ENCODE measurements around the gene KCTD7. TPM values are rescaled to one million over a fixed set of nuclear protein-coding genes. Genes with fewer than 3 reads are reported as not detected.
"Not testable (repeated sequence)": the region's sequence is repeated elsewhere in the genome, so short reads cannot be mapped to it uniquely, and the experiment has no call there.

The KCTD7 gene
- polyA plus RNA-seq, 4 donors = 2.5 to 18.4 (median 3.8) TPM

GRCh38 chr7:66602159-66602558, 26.5 kb upstream of the KCTD7 start:
- no peak overlapping the region for H3K27ac ChIP-seq (ENCODE audit: low read depth in 1 of 3, low read length in 2 of 3)
- H3K36me3 ChIP-seq (ENCODE audit: control insufficient read depth in 3 of 3, insufficient read depth in 2 of 3, low read depth in 1 of 3, low read length in 3 of 3) = no peaks in the 10 kb centered on the region
- peaks cover 0 to 5% (median 0%) of the 10 kb centered on the region in 3 donors for H3K4me1 ChIP-seq (ENCODE audit: control insufficient read depth in 3 of 3, insufficient read depth in 2 of 3, low read depth in 1 of 3, low read length in 2 of 3)
- peaks cover 0 to 5% of the 10 kb centered on the region in 2 donors for H3K9me3 ChIP-seq (ENCODE audit: control insufficient read depth in 2 of 2, insufficient read depth in 1 of 2, low read depth in 1 of 2, low read length in 1 of 2)
- no peaks in the 10 kb centered on the region for H3K27me3 ChIP-seq (ENCODE audit: control insufficient read depth in 3 of 3, insufficient read depth in 3 of 3, low read length in 3 of 3)
- H3K4me3 ChIP-seq (ENCODE audit: low read depth in 1 of 3, low read length in 3 of 3) = no peak overlapping the region
- FAIRE-seq (no peak), DNase-seq (no peak)
- WGBS, 3 donors = 85 to 91% (median 89%) methylated on average over 3 of the region's 3 CpGs

GRCh38 chr7:66604198-66604597, 24.5 kb upstream of the KCTD7 start:
- H3K4me1 ChIP-seq (ENCODE audit: control insufficient read depth in 3 of 3, insufficient read depth in 2 of 3, low read depth in 1 of 3, low read length in 2 of 3) = no peaks in the 10 kb centered on the region
- peaks cover 0 to 5% of the 10 kb centered on the region in 2 donors for H3K9me3 ChIP-seq (ENCODE audit: control insufficient read depth in 2 of 2, insufficient read depth in 1 of 2, low read depth in 1 of 2, low read length in 1 of 2)
- no peaks in the 10 kb centered on the region for H3K27me3 ChIP-seq (ENCODE audit: control insufficient read depth in 3 of 3, insufficient read depth in 3 of 3, low read length in 3 of 3)
- no peaks in the 10 kb centered on the region for H3K36me3 ChIP-seq (ENCODE audit: control insufficient read depth in 3 of 3, insufficient read depth in 2 of 3, low read depth in 1 of 3, low read length in 3 of 3)
- FAIRE-seq = no peak
- WGBS, 3 donors = 94 to 100% (median 100%) methylated on average over 1 of the region's 1 CpG
- H3K27ac ChIP-seq (ENCODE audit: low read depth in 1 of 3, low read length in 2 of 3) = no peak overlapping the region
- DNase-seq = no peak
- no peak overlapping the region for H3K4me3 ChIP-seq (ENCODE audit: low read depth in 1 of 3, low read length in 3 of 3)

GRCh38 chr7:66606540-66607291, 22.0 kb upstream of the KCTD7 start:
- WGBS, 3 donors = 94 to 95% (median 95%) methylated on average over 34 of the region's 34 CpGs

GRCh38 chr7:66609176-66609575, 19.5 kb upstream of the KCTD7 start:
- H3K27ac ChIP-seq (ENCODE audit: low read depth in 1 of 3, low read length in 2 of 3) = no peak overlapping the region
- no peaks in the 10 kb centered on the region for H3K36me3 ChIP-seq (ENCODE audit: control insufficient read depth in 3 of 3, insufficient read depth in 2 of 3, low read depth in 1 of 3, low read length in 3 of 3)
- no peak for DNase-seq
- no peaks in the 10 kb centered on the region for H3K4me1 ChIP-seq (ENCODE audit: control insufficient read depth in 3 of 3, insufficient read depth in 2 of 3, low read depth in 1 of 3, low read length in 2 of 3)
- H3K27me3 ChIP-seq (ENCODE audit: control insufficient read depth in 3 of 3, insufficient read depth in 3 of 3, low read length in 3 of 3) = no peaks in the 10 kb centered on the region
- no peak for FAIRE-seq
- 48 to 53% (median 52%) methylated on average over 3 of the region's 3 CpGs for WGBS, 3 donors
- no peak overlapping the region for H3K4me3 ChIP-seq (ENCODE audit: low read depth in 1 of 3, low read length in 3 of 3)
- peaks cover 0 to 3% of the 10 kb centered on the region in 2 donors for H3K9me3 ChIP-seq (ENCODE audit: control insufficient read depth in 2 of 2, insufficient read depth in 1 of 2, low read depth in 1 of 2, low read length in 1 of 2)

More at GRCh38 chr7:66606540-66607291, 22.0 kb upstream of the KCTD7 start:
- not testable (repeated sequence) for H3K4me3 ChIP-seq (ENCODE audit: low read depth in 1 of 3, low read length in 3 of 3); H3K27me3 ChIP-seq (ENCODE audit: control insufficient read depth in 3 of 3, insufficient read depth in 3 of 3, low read length in 3 of 3); H3K4me1 ChIP-seq (ENCODE audit: control insufficient read depth in 3 of 3, insufficient read depth in 2 of 3, low read depth in 1 of 3, low read length in 2 of 3); H3K9me3 ChIP-seq (ENCODE audit: control insufficient read depth in 2 of 2, insufficient read depth in 1 of 2, low read depth in 1 of 2, low read length in 1 of 2); DNase-seq; FAIRE-seq; H3K36me3 ChIP-seq (ENCODE audit: control insufficient read depth in 3 of 3, insufficient read depth in 2 of 3, low read depth in 1 of 3, low read length in 3 of 3); H3K27ac ChIP-seq (ENCODE audit: low read depth in 1 of 3, low read length in 2 of 3)

- not testable (repeated sequence) for H3K9me3 ChIP-seq (ENCODE audit: control insufficient read depth in 2 of 2, insufficient read depth in 1 of 2, low read depth in 1 of 2, low read length in 1 of 2); DNase-seq; H3K36me3 ChIP-seq (ENCODE audit: control insufficient read depth in 3 of 3, insufficient read depth in 2 of 3, low read depth in 1 of 3, low read length in 3 of 3); FAIRE-seq; H3K27me3 ChIP-seq (ENCODE audit: control insufficient read depth in 3 of 3, insufficient read depth in 3 of 3, low read length in 3 of 3); H3K4me3 ChIP-seq (ENCODE audit: low read depth in 1 of 3, low read length in 3 of 3); H3K27ac ChIP-seq (ENCODE audit: low read depth in 1 of 3, low read length in 2 of 3); H3K4me1 ChIP-seq (ENCODE audit: control insufficient read depth in 3 of 3, insufficient read depth in 2 of 3, low read depth in 1 of 3, low read length in 2 of 3)
- 96 to 97% (median 97%) methylated on average over 22 to 33 of the region's 33 CpGs for WGBS, 3 donors
Observed at GRCh38 chr7:66614596-66614995, 14.1 kb upstream of the KCTD7 start.

- H3K36me3 ChIP-seq (ENCODE audit: control insufficient read depth in 3 of 3, insufficient read depth in 2 of 3, low read depth in 1 of 3, low read length in 3 of 3) = no peaks in the 10 kb centered on the region
- 60 to 75% (median 71%) methylated on average over 1 of the region's 1 CpG for WGBS, 3 donors
- FAIRE-seq (no peak), DNase-seq (no peak)
- H3K9me3 ChIP-seq (ENCODE audit: control insufficient read depth in 2 of 2, insufficient read depth in 1 of 2, low read depth in 1 of 2, low read length in 1 of 2) = peaks cover 0 to 3% of the 10 kb centered on the region in 2 donors
- no peaks in the 10 kb centered on the region for H3K4me1 ChIP-seq (ENCODE audit: control insufficient read depth in 3 of 3, insufficient read depth in 2 of 3, low read depth in 1 of 3, low read length in 2 of 3)
- H3K27ac ChIP-seq (ENCODE audit: low read depth in 1 of 3, low read length in 2 of 3) = no peak overlapping the region
- no peak overlapping the region for H3K4me3 ChIP-seq (ENCODE audit: low read depth in 1 of 3, low read length in 3 of 3)
- H3K27me3 ChIP-seq (ENCODE audit: control insufficient read depth in 3 of 3, insufficient read depth in 3 of 3, low read length in 3 of 3) = no peaks in the 10 kb centered on the region
Observed at GRCh38 chr7:66615699-66616098, 13.0 kb upstream of the KCTD7 start.

- no peaks in the 10 kb centered on the region for H3K4me1 ChIP-seq (ENCODE audit: control insufficient read depth in 3 of 3, insufficient read depth in 2 of 3, low read depth in 1 of 3, low read length in 2 of 3)
- H3K27ac ChIP-seq (ENCODE audit: low read depth in 1 of 3, low read length in 2 of 3) = no peak overlapping the region
- no peaks in the 10 kb centered on the region for H3K36me3 ChIP-seq (ENCODE audit: control insufficient read depth in 3 of 3, insufficient read depth in 2 of 3, low read depth in 1 of 3, low read length in 3 of 3)
- peaks cover 0 to 3% of the 10 kb centered on the region in 2 donors for H3K9me3 ChIP-seq (ENCODE audit: control insufficient read depth in 2 of 2, insufficient read depth in 1 of 2, low read depth in 1 of 2, low read length in 1 of 2)
- 77 to 88% (median 84%) methylated on average over 8 of the region's 8 CpGs for WGBS, 3 donors
- no peak for DNase-seq
- no peak for FAIRE-seq
- H3K4me3 ChIP-seq (ENCODE audit: low read depth in 1 of 3, low read length in 3 of 3) = no peak overlapping the region
- H3K27me3 ChIP-seq (ENCODE audit: control insufficient read depth in 3 of 3, insufficient read depth in 3 of 3, low read length in 3 of 3) = no peaks in the 10 kb centered on the region
Observed at GRCh38 chr7:66617295-66617694, 11.4 kb upstream of the KCTD7 start.

- not testable (repeated sequence) for H3K27ac ChIP-seq (ENCODE audit: low read depth in 1 of 3, low read length in 2 of 3); DNase-seq; H3K36me3 ChIP-seq (ENCODE audit: control insufficient read depth in 3 of 3, insufficient read depth in 2 of 3, low read depth in 1 of 3, low read length in 3 of 3); H3K9me3 ChIP-seq (ENCODE audit: control insufficient read depth in 2 of 2, insufficient read depth in 1 of 2, low read depth in 1 of 2, low read length in 1 of 2); H3K4me1 ChIP-seq (ENCODE audit: control insufficient read depth in 3 of 3, insufficient read depth in 2 of 3, low read depth in 1 of 3, low read length in 2 of 3); H3K27me3 ChIP-seq (ENCODE audit: control insufficient read depth in 3 of 3, insufficient read depth in 3 of 3, low read length in 3 of 3); H3K4me3 ChIP-seq (ENCODE audit: low read depth in 1 of 3, low read length in 3 of 3); FAIRE-seq
- 52 to 56% (median 55%) methylated on average over 4 of the region's 4 CpGs for WGBS, 3 donors
Observed at GRCh38 chr7:66619341-66619948, 9.2 kb upstream of the KCTD7 start.
